8988T (cell line): ENCODE measurements around the gene ADGRG3.

Source experiments
- DNase-seq: peaks from one replicate; pipeline ENCODE4 v3.0.0; 2011

ADGRG3 gene

DNA sequence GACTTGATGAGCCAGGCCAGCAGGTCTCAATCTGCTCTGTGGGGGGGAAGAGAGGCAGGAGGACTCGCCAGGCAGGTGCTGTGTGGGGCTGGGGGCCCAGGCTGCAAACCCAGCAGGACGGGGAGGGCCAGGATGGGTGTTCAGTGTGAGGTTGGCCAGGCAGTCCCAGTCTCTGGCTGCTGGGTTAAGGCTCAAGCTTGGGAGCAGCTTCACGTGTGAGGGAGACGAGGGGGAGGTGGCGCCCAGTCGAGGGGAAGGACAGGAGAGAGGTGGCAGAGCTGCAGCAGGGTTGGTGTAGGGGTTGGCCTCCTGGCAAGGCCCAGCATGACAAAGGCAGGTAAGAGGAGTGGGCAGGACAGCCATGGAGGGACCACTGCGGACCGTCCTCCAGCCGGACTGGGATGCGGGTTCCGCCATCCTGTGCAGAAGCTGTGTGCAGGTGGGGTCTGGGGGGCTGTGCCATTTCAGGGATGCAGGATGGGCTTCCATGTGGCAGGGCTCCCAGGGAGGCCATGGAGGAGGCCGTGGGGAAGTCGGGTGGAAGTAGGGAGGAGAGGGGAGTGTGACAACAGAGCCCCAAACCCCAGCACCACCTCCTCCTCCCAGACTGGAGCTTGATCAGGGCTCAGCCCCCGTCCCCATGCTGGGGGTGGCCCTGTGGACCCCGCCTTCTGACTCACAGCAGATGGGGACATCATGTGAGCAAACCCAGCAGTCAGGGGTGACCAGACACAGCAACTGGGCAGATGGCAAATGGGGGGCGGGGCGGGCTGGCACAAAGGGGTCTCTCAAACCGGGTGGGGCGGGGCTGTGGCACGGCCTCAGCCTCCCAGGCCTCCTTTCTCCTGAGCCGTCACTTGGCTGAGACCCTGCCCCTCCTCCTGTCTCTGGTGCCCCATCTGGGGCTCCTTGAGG lies 36.9 kb upstream of the ADGRG3 start:
- DNase-seq = no peak

DNA sequence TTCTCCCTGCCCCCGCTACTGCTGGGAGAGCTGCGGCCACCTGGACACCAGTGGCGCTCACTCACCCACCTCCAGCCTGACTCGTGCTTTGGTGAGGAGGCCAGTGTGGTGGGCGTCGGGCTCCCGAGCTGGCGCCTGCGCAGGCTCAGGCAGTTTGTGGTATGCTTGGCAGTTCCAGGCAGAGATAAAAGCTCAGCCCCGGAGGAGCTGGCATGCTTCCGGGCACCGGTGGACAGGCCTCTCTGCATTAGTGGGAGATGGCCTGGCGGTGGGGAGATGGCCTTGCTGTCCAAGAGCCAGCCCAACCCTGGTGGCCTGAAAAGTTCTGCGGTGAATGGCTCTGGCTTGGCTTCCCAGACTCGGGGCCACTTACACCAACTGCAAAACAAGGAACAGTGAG lies 35.5 kb upstream of the ADGRG3 start:
- no peak for DNase-seq

- no peak for DNase-seq
Observed at GRCh38 chr16:57633383-57634064, 34.6 kb upstream of the ADGRG3 start.

DNA sequence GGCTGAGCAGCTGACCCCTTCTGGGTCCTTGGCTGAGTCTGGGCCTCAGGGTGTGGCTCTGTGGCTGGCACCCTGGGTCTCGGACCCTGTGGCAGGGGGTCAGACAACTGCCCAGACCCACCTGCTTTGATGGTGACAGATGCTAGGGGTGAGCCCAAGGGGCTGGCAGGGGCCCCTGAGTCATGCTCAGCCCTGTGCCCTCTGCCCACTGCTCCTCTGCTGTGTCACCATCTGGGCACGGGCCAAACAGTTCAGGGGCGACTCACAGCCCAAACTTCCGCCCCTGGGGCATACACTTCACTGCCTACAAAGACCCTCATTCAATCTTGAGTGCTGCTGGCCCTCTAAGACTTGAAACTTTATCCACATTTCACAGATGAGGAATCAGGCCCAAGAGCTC lies 33.9 kb upstream of the ADGRG3 start:
- DNase-seq = no peak

DNA sequence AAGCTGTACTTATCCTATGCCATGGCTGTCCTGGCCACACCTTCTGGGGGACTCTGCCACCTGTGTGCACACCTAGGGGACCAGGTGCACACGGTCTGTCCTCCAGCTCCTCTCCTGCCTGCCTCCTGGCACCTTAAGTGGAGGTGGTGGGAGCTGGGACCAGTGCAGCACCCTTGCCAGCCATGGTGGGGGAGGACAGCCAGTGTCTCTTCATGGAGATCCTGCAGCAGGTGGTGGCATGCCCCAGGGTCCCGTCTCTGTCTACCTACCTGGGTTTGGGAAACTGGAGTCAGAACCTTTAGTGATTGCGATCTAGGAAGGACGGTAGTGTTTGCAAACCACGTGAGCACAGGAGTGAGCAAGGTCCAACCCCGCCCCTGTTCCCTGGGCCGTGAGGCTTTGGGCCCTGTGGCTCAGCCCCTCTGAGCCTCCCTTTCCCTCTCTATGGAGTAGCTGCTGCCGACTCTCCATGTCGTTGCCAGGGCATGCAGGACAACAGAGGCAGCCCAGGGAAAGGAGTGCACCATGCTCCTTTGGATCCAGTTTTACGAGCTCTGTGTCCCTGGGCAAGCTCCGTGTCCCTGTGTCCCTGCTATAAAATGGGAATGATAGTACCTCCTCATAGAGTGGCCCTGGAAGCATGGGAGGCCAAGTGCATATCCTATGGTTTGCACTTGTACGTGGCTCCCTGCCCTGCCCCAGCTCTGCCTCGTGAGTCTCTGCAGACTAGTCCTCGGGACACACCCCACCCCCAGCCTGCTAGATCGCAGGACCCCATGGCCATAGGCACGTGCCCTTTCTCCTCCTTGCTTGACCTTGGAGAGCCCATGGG lies 32.6 kb upstream of the ADGRG3 start:
- no peak for DNase-seq

DNA sequence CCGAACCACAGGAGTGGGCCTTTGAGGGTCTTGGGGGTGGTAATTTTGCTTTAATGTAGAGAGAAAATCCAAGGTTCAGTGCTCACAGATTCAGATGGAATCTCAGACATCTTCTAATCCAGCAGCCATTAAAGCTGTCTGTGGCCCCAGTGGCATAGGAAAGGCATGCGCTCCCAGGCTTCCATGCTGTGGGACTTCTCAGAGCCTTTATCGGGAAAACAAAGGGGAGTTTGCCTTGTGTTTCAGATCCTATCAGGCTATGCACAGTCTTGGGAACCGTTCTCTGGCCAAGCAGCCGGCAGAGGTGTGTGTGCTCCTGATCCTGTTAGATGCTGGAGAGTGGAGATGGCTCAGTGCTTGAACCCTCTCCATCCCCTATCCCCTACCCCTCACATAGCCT lies 31.9 kb upstream of the ADGRG3 start:
- no peak for DNase-seq

- DNase-seq = no peak
Observed at GRCh38 chr16:57637020-57637419, 31.1 kb upstream of the ADGRG3 start.

- DNase-seq = no peak
Observed at GRCh38 chr16:57637424-57637823, 30.7 kb upstream of the ADGRG3 start.

DNA sequence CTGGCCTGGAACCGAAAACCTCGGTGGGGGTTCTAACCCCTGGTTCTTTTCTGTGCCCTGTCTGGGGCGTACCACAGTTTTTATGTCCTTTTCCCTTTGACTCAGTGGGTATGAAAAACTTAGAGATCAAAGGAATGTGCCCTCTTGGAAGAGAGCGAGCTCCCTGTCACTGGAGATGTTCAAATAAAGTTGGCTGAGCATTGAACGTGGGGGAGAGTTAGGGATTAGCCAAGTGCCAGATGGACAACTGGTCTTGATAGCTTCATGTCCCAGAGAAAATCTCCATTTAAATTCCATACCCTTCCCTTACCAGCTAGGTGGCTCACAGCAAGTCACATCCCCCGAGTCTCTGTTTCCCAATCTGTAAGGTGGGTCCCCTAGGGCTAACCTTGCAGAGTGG lies 30.1 kb upstream of the ADGRG3 start:
- no peak for DNase-seq

DNA sequence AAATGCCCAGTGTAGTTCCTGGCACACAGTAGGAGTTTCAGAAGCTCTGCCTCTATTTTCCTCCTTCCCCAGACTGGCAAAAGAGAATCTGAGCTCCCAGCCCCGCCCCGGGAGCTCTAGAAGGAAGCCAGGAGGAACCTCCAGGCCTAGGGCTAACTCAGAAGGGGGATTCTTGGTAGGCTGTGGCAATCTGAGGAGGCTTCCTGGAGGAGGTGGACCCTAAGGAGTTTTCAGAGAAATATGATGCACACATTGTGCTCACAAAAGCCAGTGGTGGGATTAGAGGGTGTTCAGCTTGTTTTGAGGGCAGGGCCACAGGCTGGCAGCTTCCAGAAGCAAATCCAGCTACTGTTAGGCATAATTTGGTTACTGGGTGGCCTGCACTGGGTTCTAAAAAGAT lies 29.7 kb upstream of the ADGRG3 start:
- DNase-seq = no peak

DNA sequence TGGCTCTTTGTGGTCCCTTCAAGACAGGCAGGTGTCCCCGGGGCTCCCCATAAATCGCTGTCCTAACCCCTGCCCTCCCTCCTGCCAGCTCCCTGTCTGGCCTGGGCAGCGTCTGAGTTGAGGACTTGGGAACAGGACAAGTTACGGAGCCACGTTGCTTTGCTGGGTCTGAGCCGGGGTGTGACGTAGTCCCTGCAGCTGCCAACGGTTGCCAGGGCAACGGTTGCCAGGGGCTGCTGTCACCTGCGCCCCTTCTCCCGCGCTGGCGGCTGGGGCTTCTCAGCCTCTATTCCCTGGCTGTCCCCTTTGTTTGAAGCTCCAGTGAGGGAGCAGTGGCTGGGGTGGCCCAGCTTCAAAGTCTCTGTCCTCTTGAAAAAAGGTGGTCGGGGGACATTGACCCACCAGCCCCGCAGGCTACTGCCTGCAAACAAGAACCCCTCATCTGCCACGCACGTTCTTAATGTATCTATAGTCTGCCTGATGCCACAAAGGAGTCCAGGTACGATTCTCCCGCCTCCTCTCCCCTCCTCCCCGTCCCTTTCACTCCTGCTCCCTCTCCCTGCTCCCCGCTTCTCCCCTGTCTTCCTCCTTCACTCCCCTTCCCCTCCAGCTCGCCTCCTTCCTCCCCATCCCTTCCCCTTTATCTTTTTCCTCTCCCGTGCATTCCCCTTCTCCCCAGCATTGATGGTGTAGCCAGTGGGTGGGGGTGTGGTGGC lies 28.8 kb upstream of the ADGRG3 start:
- no peak for DNase-seq

- no peak for DNase-seq
Observed at GRCh38 chr16:57640185-57640584, 27.9 kb upstream of the ADGRG3 start.

DNA sequence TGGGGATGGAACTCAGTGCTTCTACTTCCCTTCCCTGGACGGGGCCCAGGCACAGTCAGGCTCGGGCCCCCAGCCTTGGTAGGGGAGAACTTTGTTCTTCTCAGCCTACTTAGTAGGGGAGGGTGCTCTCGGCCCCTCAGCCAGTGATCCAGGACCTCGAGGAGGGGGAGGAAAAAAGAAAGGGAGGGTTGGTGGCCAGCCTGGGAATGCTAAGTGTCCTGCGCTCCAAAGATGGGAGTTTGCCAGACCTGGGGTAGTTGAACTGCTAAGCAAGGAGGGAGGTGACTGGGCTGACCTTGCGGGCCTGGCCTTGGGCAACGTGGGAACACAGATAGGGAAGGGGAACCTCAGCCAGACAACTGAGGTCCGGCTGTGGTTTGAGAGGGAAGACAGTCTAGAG lies 27.5 kb upstream of the ADGRG3 start:
- no peak for DNase-seq

GRCh38 chr16:57642160-57643135 lies 25.7 kb upstream of the ADGRG3 start:
- no peak for DNase-seq

GRCh38 chr16:57643147-57643874 lies 24.8 kb upstream of the ADGRG3 start:
- DNase-seq = no peak

DNA sequence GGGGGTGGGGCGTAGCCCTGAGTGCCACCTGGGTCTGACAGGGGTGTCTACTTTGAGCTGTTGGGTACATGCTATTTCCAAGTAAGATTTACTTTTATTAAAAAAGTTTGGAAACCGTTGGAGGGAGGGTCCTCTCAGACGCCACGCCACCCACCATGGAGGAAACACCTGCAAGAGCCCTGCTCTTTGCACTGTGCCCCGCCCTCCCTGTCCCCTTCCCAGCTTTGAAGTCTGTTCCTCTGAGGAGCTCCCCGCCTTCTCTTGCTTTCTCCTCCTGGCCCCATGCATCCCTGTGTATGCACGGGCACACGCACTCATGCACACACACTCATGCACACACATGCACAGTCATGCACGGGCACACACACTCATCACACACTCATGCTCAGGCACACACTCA lies 24.2 kb upstream of the ADGRG3 start:
- no peak for DNase-seq

GRCh38 chr16:57644383-57645014 lies 23.6 kb upstream of the ADGRG3 start:
- DNase-seq = no peak

DNA sequence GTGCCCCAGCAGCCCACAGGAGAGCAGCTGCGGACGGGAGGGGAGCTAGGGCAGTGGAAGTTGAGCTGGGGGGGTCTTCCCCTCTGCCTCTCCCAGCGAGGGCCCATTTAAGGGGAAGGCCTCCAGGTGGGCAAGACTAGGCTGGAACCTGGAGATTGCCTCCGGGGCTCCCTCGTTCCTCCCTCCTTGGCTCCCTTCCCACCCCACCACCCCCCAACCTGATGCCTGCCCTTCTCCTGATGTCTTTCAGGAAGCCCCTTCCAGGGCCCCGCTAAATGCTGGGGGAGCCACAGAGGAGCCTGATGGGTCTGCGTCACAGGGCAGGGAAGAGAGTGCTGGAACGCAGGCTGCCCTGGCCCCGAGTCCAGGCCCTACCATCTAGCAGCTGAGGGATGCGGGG lies 22.9 kb upstream of the ADGRG3 start:
- no peak for DNase-seq

GRCh38 chr16:57645691-57646387 lies 22.3 kb upstream of the ADGRG3 start:
- DNase-seq = no peak
